ENCODE data around the gene RUNX2. TPM values are rescaled to one million over a fixed set of nuclear protein-coding genes. Genes with fewer than 3 reads are reported as not detected.
A peak's percentile ranks its signal among the peaks of the same experiment; 100 is the strongest.

The RUNX2 gene
- total and polyA plus RNA-seq, 9 of the 15 experiments (the other 6 are each of a cell fraction or from before 2014, with no cell fraction given) = 0.29 to 1.00 (median 0.43) TPM

DNA sequence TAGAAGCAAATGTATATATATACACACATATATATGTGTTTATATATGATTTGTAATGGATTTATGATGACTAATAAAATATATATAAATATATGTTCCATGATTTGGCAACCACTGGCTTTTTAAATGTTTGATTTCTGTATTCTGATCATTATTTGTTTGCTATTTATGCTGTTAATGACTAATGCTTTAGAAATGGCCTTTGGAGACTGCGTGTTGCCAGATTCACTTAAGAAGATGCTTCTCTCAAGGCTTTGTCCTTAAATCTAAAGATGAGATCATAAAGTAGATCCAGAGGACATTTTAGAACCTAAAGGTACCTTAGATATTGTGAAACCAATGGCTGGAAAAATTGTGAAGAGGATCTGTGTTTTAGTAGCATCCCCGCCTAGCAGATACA, 165.6 kb downstream of the RUNX2 start:
- Histone ChIP-seq H2AFZ (ENCODE audit: low read depth, low read length) (no peak overlapping the region), H3K4me3 (no peak overlapping the region), H3K27ac (ENCODE audit: extremely low read depth, low read depth, low read length) (no peak overlapping the region), H3K27me3 (ENCODE audit: control insufficient read depth in 2 of 2, insufficient read depth in 2 of 2, low read length in 2 of 2) (no peaks in the 10 kb centered on the region), H3K9me3 (replicated peaks; ENCODE audit: control insufficient read depth, insufficient read depth, low read depth, low read length) (no peaks in the 10 kb centered on the region), H4K20me1 (replicated peaks; ENCODE audit: control insufficient read depth, insufficient read depth, low read length) (no peaks in the 10 kb centered on the region), H3K9me1 (ENCODE audit: control insufficient read depth, insufficient read depth, low read length) (no peaks in the 10 kb centered on the region), H3K9ac (ENCODE audit: insufficient read depth in 1 of 2, low read depth in 2 of 2, low read length in 2 of 2) (no peak overlapping the region), H3K79me2 (ENCODE audit: control insufficient read depth, insufficient read depth, low read length) (no peaks in the 10 kb centered on the region), H3K4me1 (replicated peaks in 1 of 2; ENCODE audit: control insufficient read depth in 2 of 2, insufficient read depth in 2 of 2, low read length in 2 of 2) (peaks cover 0 to 4% of the 10 kb centered on the region in 2 experiments; a peak in 1 of 5 replicates), H3K36me3 (ENCODE audit: control insufficient read depth, insufficient read depth, low read length) (no peaks in the 10 kb centered on the region), H3K4me2 (ENCODE audit: insufficient read depth, low read length) (no peak overlapping the region)
- CTCF ChIA-PET (ENCODE audit: low intra/inter-chr PET ratio) = no interaction called here
- intact Hi-C loops (cut with micrococcal nuclease) (no loop called here), in situ Hi-C loops (cut with MboI) (no loop called here)
- 79% methylated on average over 2 of the region's 2 CpGs for WGBS (ENCODE audit: insufficient coverage, low coverage, missing lambda C conversion rate)
- TF ChIP-seq GTF2A2 (tag; IDR thresholded peaks at IDR 0.05) (no peak), ZNF184 (CRISPR knock-in tag; IDR thresholded peaks at IDR 0.05) (peak; percentile 60; the same call in 1 of the 2 replicates)
- ATAC-seq = no peak
- POLR2A ChIA-PET = no interaction called here
- no peak for DNase-seq (ENCODE audit: extremely low read depth in 1 of 4, low spot score in 3 of 4)
- BruUV-seq (replicated peaks) = no TSS peak
- no peak for FAIRE-seq

DNA sequence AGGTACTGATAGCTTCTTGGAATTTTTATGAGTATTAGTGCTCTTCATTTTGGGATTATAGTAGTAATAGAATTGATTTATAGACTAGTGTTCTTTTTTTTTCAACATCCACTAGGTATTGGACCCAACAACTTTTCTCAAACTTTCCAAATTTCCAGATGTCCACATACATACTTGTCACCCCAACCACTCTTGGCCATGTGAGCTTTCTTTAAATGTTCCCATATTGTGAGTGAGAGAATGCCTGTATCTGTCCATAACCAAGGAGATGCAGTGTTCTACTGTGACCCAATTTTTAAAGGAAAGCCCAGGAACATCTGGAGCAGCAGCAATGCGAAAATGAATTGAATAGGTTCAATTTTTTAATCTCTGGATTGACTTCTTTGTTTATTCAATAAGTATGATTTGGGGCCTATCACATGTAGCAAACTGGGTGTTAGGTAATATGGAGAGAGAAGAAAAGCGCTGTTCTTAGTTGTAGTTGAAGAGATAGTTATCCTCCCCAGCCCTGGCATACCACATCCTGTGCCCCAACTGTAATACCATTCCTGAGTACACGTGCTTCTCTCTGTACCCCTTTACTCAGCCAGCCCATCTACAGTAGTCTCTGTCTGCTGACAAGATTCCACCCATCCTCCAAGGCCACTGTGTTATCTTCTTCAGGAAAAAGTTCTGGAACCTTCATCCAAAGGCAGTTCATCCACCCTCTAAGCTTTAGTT, 166.4 kb downstream of the RUNX2 start:
- TF ChIP-seq VEZF1 (CRISPR knock-in tag; IDR thresholded peaks at IDR 0.05) (no peak), RBM15 (IDR thresholded peaks at IDR 0.05; ENCODE audit: insufficient read depth, low read length) (no peak), HOXB6 (CRISPR knock-in tag; IDR thresholded peaks at IDR 0.05; ENCODE audit: borderline replicate concordance) (no peak), ZFX (CRISPR knock-in tag; IDR thresholded peaks at IDR 0.05) (no peak), SRSF7 (optimal IDR thresholded peaks at IDR 0.05; ENCODE audit: low read depth, low read length) (no peak)
- ChIA-PET CTCF (ENCODE audit: low intra/inter-chr PET ratio) (no interaction called here), POLR2A (no interaction called here)
- intact Hi-C loops (cut with micrococcal nuclease) (loop anchor here (5.0 kb wide), 1 partner anchor 67 kb away; no protein-coding TSS in a partner anchor), in situ Hi-C loops (cut with MboI) (no loop called here)
- no TSS peak for BruUV-seq (replicated peaks)
- no peak overlapping the region for H3K9ac ChIP-seq (ENCODE audit: insufficient read depth in 1 of 2, low read depth in 2 of 2, low read length in 2 of 2)
- H3K79me2 ChIP-seq (ENCODE audit: control insufficient read depth, insufficient read depth, low read length) = no peaks in the 10 kb centered on the region
- DNase-seq (ENCODE audit: extremely low read depth in 1 of 4, low spot score in 3 of 4) (peak in 1 of 4 experiments; percentile 33), ATAC-seq (no peak), FAIRE-seq (no peak)
- no peak overlapping the region for H3K4me2 ChIP-seq (ENCODE audit: insufficient read depth, low read length)
- no peaks in the 10 kb centered on the region for H3K9me3 ChIP-seq (replicated peaks; ENCODE audit: control insufficient read depth, insufficient read depth, low read depth, low read length)
- H4K20me1 ChIP-seq (replicated peaks; ENCODE audit: control insufficient read depth, insufficient read depth, low read length) = no peaks in the 10 kb centered on the region
- no peaks in the 10 kb centered on the region for H3K36me3 ChIP-seq (ENCODE audit: control insufficient read depth, insufficient read depth, low read length)
- no peak overlapping the region for H3K4me3 ChIP-seq
- no peak overlapping the region for H3K27ac ChIP-seq (ENCODE audit: extremely low read depth, low read depth, low read length)
- H3K4me1 ChIP-seq (replicated peaks in 1 of 2; ENCODE audit: control insufficient read depth in 2 of 2, insufficient read depth in 2 of 2, low read length in 2 of 2) = peaks cover 0 to under 1% of the 10 kb centered on the region in 2 experiments; a peak in 1 of 5 replicates
- WGBS (ENCODE audit: insufficient coverage, low coverage, missing lambda C conversion rate) = 43% methylated on average over 3 of the region's 3 CpGs
- H2AFZ ChIP-seq (ENCODE audit: low read depth, low read length) = no peak overlapping the region
- no peaks in the 10 kb centered on the region for H3K9me1 ChIP-seq (ENCODE audit: control insufficient read depth, insufficient read depth, low read length)
- no peaks in the 10 kb centered on the region for H3K27me3 ChIP-seq (ENCODE audit: control insufficient read depth in 2 of 2, insufficient read depth in 2 of 2, low read length in 2 of 2)

All from K562 (cell line).